Glutamatergic neuron (in vitro differentiated cells): Measurements from ENCODE around the gene PHRF1. TPM values are rescaled to one million over a fixed set of nuclear protein-coding genes. Genes with fewer than 3 reads are reported as not detected.

Experiments used
- DNase-seq: peaks from one replicate; pipeline ENCODE4 v3.0.0; 2022
- H3K27ac Mint-ChIP-seq: one replicate; pipeline ENCODE4 v1.8.0; 2020; ENCODE audit warnings: mild to moderate bottlenecking, mixed read lengths, inconsistent platforms; ENCODE audit not compliant: unreplicated experiment
- H3K27me3 Mint-ChIP-seq: one replicate; pipeline ENCODE4 v1.8.0; 2020; ENCODE audit warnings: mild to moderate bottlenecking, moderate library complexity, mixed read lengths, inconsistent platforms; ENCODE audit not compliant: unreplicated experiment
- H3K36me3 Mint-ChIP-seq: one replicate; pipeline ENCODE4 v1.8.0; 2020; ENCODE audit warnings: mild to moderate bottlenecking, mixed read lengths, inconsistent platforms; ENCODE audit not compliant: unreplicated experiment
- H3K4me1 Mint-ChIP-seq: one replicate; pipeline ENCODE4 v1.8.0; 2020; ENCODE audit warnings: mild to moderate bottlenecking, low read depth, mixed read lengths, inconsistent platforms; ENCODE audit not compliant: unreplicated experiment
- H3K4me3 Mint-ChIP-seq: one replicate; pipeline ENCODE4 v1.8.0; 2020; ENCODE audit warnings: mild to moderate bottlenecking, mixed read lengths, inconsistent platforms; ENCODE audit not compliant: unreplicated experiment
- H3K9me3 Mint-ChIP-seq: one replicate; pipeline ENCODE4 v1.8.0; 2020; ENCODE audit warnings: mild to moderate bottlenecking, moderate library complexity, mixed read lengths, inconsistent platforms; ENCODE audit not compliant: unreplicated experiment
- total RNA-seq: library from RNA; stranded (reverse); fragmentation: NEBNext Ultra II Directional; extraction: Animal tissue kit (Norgen Biotek cat#: 25700); gene quantifications from one replicate; pipeline ENCODE4 v1.2.1, GENCODE V29; 2021; ENCODE audit not compliant: unreplicated experiment
- TF ChIP-seq, protein P1 (sequence below): fragments of 200-600 bp; sonication (generic); IDR thresholded peaks from one replicate; pipeline ENCODE4 v1.5.0; 2021; ENCODE audit not compliant: partially characterized antibody, unreplicated experiment

Gene PHRF1
- total RNA-seq, 1 donor from 2014 or later, result 41.6 TPM

GRCh38 chr11:553083-553987 lies 22.9 kb upstream of the PHRF1 start:
- Mint-ChIP-seq H3K9me3 (peaks cover 4% of the 10 kb centered on the region), H3K4me3 (no peak overlapping the region)
- TF ChIP-seq, protein P1, sequence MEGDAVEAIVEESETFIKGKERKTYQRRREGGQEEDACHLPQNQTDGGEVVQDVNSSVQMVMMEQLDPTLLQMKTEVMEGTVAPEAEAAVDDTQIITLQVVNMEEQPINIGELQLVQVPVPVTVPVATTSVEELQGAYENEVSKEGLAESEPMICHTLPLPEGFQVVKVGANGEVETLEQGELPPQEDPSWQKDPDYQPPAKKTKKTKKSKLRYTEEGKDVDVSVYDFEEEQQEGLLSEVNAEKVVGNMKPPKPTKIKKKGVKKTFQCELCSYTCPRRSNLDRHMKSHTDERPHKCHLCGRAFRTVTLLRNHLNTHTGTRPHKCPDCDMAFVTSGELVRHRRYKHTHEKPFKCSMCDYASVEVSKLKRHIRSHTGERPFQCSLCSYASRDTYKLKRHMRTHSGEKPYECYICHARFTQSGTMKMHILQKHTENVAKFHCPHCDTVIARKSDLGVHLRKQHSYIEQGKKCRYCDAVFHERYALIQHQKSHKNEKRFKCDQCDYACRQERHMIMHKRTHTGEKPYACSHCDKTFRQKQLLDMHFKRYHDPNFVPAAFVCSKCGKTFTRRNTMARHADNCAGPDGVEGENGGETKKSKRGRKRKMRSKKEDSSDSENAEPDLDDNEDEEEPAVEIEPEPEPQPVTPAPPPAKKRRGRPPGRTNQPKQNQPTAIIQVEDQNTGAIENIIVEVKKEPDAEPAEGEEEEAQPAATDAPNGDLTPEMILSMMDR, result no peak

DNA sequence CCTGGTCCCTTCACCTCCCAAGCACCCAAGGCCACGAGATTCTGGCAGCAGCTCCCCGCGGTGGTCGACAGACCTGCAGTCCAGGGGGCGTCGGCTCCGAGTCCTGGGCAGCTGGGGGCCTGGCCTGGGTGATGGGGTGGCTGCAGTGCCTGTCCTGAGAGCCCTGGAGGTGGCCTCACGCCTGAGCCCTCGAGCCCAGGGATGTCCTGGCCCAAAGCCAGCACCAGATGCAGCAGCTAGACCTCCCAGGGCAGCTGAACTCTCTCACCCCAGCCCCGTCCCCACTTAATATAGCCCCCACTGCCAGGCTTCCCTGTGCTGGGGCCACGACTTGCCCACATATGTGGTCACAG lies 22.3 kb upstream of the PHRF1 start:
- Mint-ChIP-seq H3K4me3 (no peak overlapping the region), H3K27me3 (peaks cover 3% of the 10 kb centered on the region), H3K9me3 (peaks cover 1% of the 10 kb centered on the region), H3K36me3 (no peaks in the 10 kb centered on the region), H3K27ac (no peak overlapping the region), H3K4me1 (peaks cover 2% of the 10 kb centered on the region)
- DNase-seq, result no peak
- TF ChIP-seq, protein P1, result no peak

More at GRCh38 chr11:553083-553987, 22.9 kb upstream of the PHRF1 start:
- H3K27me3 Mint-ChIP-seq, result peaks cover 8% of the 10 kb centered on the region
- no peaks in the 10 kb centered on the region for H3K36me3 Mint-ChIP-seq
- H3K4me1 Mint-ChIP-seq, result peaks cover 7% of the 10 kb centered on the region
- DNase-seq, result no peak
- no peak overlapping the region for H3K27ac Mint-ChIP-seq

GRCh38 chr11:554428-555226 lies 21.6 kb upstream of the PHRF1 start:
- DNase-seq, result peak; percentile 79
- H3K27me3 Mint-ChIP-seq, result peaks cover 3% of the 10 kb centered on the region
- no peak overlapping the region for H3K4me3 Mint-ChIP-seq
- H3K9me3 Mint-ChIP-seq, result peaks cover 3% of the 10 kb centered on the region
- TF ChIP-seq, protein P1, result peak; percentile 70
- no peak overlapping the region for H3K27ac Mint-ChIP-seq
- no peaks in the 10 kb centered on the region for H3K36me3 Mint-ChIP-seq
- peaks cover 1% of the 10 kb centered on the region for H3K4me1 Mint-ChIP-seq

DNA sequence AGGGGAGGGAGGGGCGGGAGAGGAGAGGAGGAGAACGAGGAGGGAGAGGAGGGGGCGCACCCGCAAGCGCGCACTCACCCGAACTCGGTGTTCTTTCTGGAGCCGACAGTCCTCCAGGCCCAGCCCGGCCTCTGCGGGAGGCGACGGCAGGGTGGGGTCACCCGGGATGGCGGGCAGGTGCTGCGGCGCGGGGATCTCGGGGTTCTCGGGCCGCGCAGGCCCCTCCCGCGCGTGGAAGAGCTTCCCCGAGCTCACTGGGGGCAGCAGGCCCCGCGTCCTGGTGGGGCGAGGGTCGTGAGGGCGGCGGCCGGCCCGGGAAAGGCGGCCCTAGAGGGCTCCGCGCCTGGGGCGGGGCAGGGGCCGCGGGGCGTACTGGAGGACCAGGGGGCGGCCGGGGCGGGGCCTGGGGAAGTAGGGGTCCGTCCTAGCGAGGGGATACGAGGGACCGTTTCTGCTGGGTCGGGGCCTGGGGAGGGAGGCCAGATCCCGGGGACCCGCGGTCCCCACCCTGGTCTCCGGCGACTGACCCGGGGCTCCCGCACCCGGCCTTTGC lies 21.0 kb upstream of the PHRF1 start:
- no peak overlapping the region for H3K4me3 Mint-ChIP-seq
- TF ChIP-seq, protein P1, result peak; percentile 39
- DNase-seq, result no peak
- peaks cover 7% of the 10 kb centered on the region for H3K9me3 Mint-ChIP-seq
- H3K27ac Mint-ChIP-seq, result no peak overlapping the region
- H3K27me3 Mint-ChIP-seq, result peaks cover 6% of the 10 kb centered on the region
- H3K36me3 Mint-ChIP-seq, result no peaks in the 10 kb centered on the region
- peaks cover 1% of the 10 kb centered on the region for H3K4me1 Mint-ChIP-seq
